ENCODE data around the gene DCHS2. TPM values are rescaled to one million over a fixed set of nuclear protein-coding genes. Genes with fewer than 3 reads are reported as not detected.

DCHS2 gene
- total RNA-seq, 4 donors from 2014 or later = 0.26 to 0.93 (median 0.58) TPM

DNA sequence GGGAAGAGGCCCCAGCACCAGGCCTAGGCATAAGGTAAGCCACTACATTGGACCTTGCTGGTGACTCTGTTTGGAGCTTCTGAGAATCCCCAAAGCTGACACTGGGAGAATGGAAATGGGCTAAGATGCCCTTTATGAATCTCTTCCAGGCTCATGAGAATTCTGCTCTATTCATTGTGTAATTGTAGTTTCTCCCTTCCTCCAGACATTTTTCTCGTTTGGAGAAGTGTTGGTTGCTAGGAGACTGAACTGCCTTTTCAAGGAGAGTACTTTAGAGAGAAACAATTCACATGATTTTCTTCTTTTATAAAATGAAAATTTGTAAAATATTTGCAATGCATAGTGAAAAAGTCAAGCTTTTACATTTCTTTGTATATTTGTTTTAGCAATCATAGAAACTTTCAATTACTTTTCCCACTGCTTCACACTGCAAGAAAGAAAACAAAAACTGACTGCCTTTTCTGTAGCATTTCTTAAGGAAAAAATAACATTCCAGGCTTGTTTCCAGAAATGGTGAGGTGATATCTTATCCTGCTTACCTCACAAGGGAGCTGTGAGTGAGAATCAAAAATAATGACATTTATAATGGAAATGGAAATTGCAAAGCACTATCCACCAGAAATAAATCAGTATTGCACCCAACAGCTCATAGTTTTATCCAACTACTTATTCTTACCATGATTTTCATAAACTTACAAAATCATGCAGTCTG lies 24.9 kb upstream of the DCHS2 start:
- Histone ChIP-seq H3K4me3 (no peak overlapping the region), H3K36me3 (no peaks in the 10 kb centered on the region), H3K4me1 (no peaks in the 10 kb centered on the region), H3K9me3 (no peaks in the 10 kb centered on the region), H3K27me3 (peaks cover 9% of the 10 kb centered on the region), H3K27ac (no peak overlapping the region)
- DNase-seq (ENCODE audit: low spot score in 2 of 2) = no peak
- 6% methylated on average over 1 of the region's 1 CpG for WGBS
- TF ChIP-seq, protein P1, sequence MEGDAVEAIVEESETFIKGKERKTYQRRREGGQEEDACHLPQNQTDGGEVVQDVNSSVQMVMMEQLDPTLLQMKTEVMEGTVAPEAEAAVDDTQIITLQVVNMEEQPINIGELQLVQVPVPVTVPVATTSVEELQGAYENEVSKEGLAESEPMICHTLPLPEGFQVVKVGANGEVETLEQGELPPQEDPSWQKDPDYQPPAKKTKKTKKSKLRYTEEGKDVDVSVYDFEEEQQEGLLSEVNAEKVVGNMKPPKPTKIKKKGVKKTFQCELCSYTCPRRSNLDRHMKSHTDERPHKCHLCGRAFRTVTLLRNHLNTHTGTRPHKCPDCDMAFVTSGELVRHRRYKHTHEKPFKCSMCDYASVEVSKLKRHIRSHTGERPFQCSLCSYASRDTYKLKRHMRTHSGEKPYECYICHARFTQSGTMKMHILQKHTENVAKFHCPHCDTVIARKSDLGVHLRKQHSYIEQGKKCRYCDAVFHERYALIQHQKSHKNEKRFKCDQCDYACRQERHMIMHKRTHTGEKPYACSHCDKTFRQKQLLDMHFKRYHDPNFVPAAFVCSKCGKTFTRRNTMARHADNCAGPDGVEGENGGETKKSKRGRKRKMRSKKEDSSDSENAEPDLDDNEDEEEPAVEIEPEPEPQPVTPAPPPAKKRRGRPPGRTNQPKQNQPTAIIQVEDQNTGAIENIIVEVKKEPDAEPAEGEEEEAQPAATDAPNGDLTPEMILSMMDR (IDR thresholded peaks at IDR 0.05) = no peak
- TF ChIP-seq EP300 (IDR thresholded peaks at IDR 0.05) (no peak), POLR2AphosphoS5 (IDR thresholded peaks at IDR 0.05) (no peak), POLR2A (IDR thresholded peaks at IDR 0.05) (no peak)

DNA sequence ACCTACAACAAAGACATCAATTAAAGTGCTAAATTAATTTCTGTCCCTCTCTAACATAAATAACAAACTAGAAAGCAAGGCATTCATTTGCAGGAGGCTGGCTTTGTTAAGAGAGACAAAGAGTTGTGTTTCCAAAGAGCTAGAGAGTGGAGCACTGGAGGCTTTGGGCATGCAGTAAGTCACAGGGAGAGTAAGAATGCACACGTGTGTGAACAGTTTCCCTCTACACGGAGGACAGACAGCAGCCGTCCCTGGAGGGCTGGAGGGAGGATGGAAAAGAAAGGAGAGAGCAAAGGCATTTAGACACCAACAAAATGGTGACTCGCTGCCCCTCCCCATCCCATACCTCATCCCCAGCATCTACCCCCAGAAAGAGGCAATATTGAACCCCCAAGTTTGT lies 20.4 kb upstream of the DCHS2 start:
- peaks cover 9% of the 10 kb centered on the region for H3K27me3 ChIP-seq
- H3K36me3 ChIP-seq = no peaks in the 10 kb centered on the region
- H3K4me1 ChIP-seq = peaks cover under 1% of the 10 kb centered on the region
- H3K4me3 ChIP-seq = no peak overlapping the region
- no peak for DNase-seq (ENCODE audit: low spot score in 2 of 2)
- H3K27ac ChIP-seq = no peak overlapping the region
- no peak for TF ChIP-seq EP300 (IDR thresholded peaks at IDR 0.05)
- TF ChIP-seq, protein P1 (IDR thresholded peaks at IDR 0.05) = no peak
- no peak for TF ChIP-seq POLR2AphosphoS5 (IDR thresholded peaks at IDR 0.05)
- TF ChIP-seq POLR2A (IDR thresholded peaks at IDR 0.05) = no peak
- WGBS = 61% methylated on average over 4 of the region's 4 CpGs
- H3K9me3 ChIP-seq = no peaks in the 10 kb centered on the region

DNA sequence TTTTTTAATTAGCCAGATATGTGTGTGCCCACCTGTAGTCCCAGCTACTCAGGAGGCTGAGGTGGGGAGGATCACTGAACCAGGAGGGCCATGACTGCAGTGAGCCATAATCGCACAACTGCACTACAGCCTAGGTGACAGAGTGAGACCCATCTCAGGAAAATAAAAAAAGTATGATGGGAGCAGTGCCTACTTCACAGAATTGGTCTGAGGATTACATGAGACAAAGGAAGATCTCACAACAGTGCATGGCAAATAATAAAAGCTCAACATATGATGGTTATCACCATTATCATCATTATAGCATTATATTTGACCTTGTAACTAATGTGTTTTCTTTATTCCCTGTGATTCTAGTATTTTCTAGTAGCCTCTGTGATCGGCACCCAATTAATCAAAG lies 19.9 kb upstream of the DCHS2 start:
- 86% methylated on average over 2 of the region's 2 CpGs for WGBS
- Histone ChIP-seq H3K4me1 (peaks cover 5% of the 10 kb centered on the region), H3K4me3 (no peak overlapping the region), H3K36me3 (no peaks in the 10 kb centered on the region), H3K27me3 (peaks cover 9% of the 10 kb centered on the region), H3K27ac (no peak overlapping the region), H3K9me3 (no peaks in the 10 kb centered on the region)
- no peak for TF ChIP-seq POLR2A (IDR thresholded peaks at IDR 0.05)
- TF ChIP-seq, protein P1 (IDR thresholded peaks at IDR 0.05) = no peak
- no peak for TF ChIP-seq EP300 (IDR thresholded peaks at IDR 0.05)
- TF ChIP-seq POLR2AphosphoS5 (IDR thresholded peaks at IDR 0.05) = no peak
- DNase-seq (ENCODE audit: low spot score in 2 of 2) = no peak

DNA sequence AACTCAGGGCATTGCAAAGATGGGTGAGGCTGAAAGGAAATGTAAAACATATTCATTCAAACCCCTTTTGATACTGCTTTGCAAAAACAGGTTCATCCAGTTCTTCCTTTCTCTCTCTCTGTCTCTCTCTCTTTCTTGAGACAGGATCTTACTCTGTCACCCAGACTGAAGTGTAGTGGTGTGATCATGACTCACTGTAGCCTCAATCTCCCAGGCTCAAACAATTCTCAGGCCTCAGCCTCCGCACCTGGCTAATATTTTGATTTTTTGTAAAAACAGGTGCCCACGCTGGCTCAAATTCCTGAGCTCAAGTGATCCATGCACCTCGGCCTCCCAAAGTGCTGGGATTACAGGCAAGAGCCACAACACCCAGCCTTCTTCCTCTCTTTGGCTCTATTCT lies 15.6 kb upstream of the DCHS2 start:
- DNase-seq (ENCODE audit: low spot score in 2 of 2) = no peak
- Histone ChIP-seq H3K36me3 (no peaks in the 10 kb centered on the region), H3K9me3 (no peaks in the 10 kb centered on the region), H3K27ac (peak overlapping the region; percentile 2), H3K4me1 (peaks cover 12% of the 10 kb centered on the region), H3K27me3 (peaks cover 3% of the 10 kb centered on the region), H3K4me3 (no peak overlapping the region)
- 56% methylated on average over 3 of the region's 3 CpGs for WGBS
- TF ChIP-seq EP300 (IDR thresholded peaks at IDR 0.05) (no peak), POLR2A (IDR thresholded peaks at IDR 0.05) (no peak), POLR2AphosphoS5 (IDR thresholded peaks at IDR 0.05) (no peak)
- TF ChIP-seq, protein P1 (IDR thresholded peaks at IDR 0.05) = no peak

DNA sequence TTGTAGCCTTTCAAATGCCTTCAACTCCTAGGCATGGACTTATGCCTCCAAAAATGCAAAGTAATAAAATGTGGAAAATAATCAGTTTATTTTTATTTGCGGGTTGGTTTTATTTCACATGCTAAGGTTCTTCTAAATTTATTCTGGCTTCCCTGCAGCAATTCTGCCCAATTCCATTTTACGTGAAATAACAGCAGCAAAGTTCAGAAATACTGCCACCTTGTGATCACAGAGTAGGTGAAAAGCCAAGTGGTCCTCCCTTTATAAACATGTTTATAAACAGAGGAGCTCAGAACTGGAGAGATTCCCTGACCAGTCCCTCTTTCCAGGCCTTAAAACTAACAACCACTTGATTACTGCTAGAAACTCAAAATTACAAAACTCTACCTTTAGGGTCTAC lies 14.7 kb upstream of the DCHS2 start:
- H3K9me3 ChIP-seq = no peaks in the 10 kb centered on the region
- WGBS = 12% methylated on average over 2 of the region's 2 CpGs
- H3K4me3 ChIP-seq = no peak overlapping the region
- peaks cover 3% of the 10 kb centered on the region for H3K27me3 ChIP-seq
- H3K27ac ChIP-seq = no peak overlapping the region
- H3K4me1 ChIP-seq = peaks cover 12% of the 10 kb centered on the region
- TF ChIP-seq POLR2AphosphoS5 (IDR thresholded peaks at IDR 0.05) = no peak
- TF ChIP-seq, protein P1 (IDR thresholded peaks at IDR 0.05) = peak; percentile 15 to 26
- H3K36me3 ChIP-seq = no peaks in the 10 kb centered on the region
- DNase-seq (ENCODE audit: low spot score in 2 of 2) = no peak

Data from suprapubic skin (tissue), 4 donors.